ENCODE measurements around the gene LURAP1L.

- no peak for TF ChIP-seq SPI1 (IDR thresholded peaks at IDR 0.05; ENCODE audit: low read depth, low read length)
- no peak for TF ChIP-seq POLR2A (IDR thresholded peaks at IDR 0.05; ENCODE audit: low read depth, low read length)
These were observed 8.5 kb upstream of the LURAP1L start for GRCh38 chr9:12766357-12766756.

Data from GM12891 (cell line).